SK-N-SH (cell line): ENCODE results near the gene TVP23C.

ENCODE experiments used
- CTCF ChIP-seq: fragments of 200-600 bp; sonication (generic); IDR thresholded peaks from 2 replicates; pipeline ENCODE4 v1.6.1; 2017; ENCODE audit warnings: antibody characterized with exemption, mild to moderate bottlenecking, moderate library complexity
- ELF1 ChIP-seq: IDR thresholded peaks from 2 replicates; pipeline ENCODE4 v1.4.0; 2012
- EZH2phosphoT487 ChIP-seq: fragments of 200-600 bp; sonication (generic); IDR thresholded peaks from 2 replicates; pipeline ENCODE4 v1.6.1; 2017; ENCODE audit warnings: low read depth, mixed run types, mild to moderate bottlenecking, antibody characterized with exemption, moderate library complexity, borderline replicate concordance
- FOSL2 ChIP-seq: IDR thresholded peaks from 2 replicates; pipeline ENCODE4 v1.4.0; 2012; ENCODE audit warnings: low read depth, mild to moderate bottlenecking, moderate library complexity, borderline replicate concordance
- PBX3 ChIP-seq: IDR thresholded peaks from 2 replicates; pipeline ENCODE4; 2012
- POLR2AphosphoS5 ChIP-seq: IDR thresholded peaks from 2 replicates; pipeline ENCODE4 v1.6.1; 2012; ENCODE audit warnings: low read depth, low read length
- RAD21 ChIP-seq: IDR thresholded peaks from 2 replicates; pipeline ENCODE4 v1.6.1; 2012; ENCODE audit warnings: mild to moderate bottlenecking, low read length
- SIN3A ChIP-seq: IDR thresholded peaks from 2 replicates; pipeline ENCODE4 v1.6.1; 2012; ENCODE audit warnings: low read depth, mild to moderate bottlenecking, low read length, moderate library complexity, borderline replicate concordance
- TAF1 ChIP-seq: IDR thresholded peaks from 2 replicates; pipeline ENCODE4 v1.6.1; 2012; ENCODE audit warnings: low read depth, mild to moderate bottlenecking, low read length, moderate library complexity, borderline replicate concordance
- TEAD4 ChIP-seq: IDR thresholded peaks from 2 replicates; pipeline ENCODE4 v1.4.0; 2012; ENCODE audit warnings: mild to moderate bottlenecking, borderline replicate concordance; ENCODE audit not compliant: insufficient read depth
- USF1 ChIP-seq: IDR thresholded peaks from 2 replicates; pipeline ENCODE4 v1.4.0; 2012; ENCODE audit warnings: low read depth, borderline replicate concordance
- USF2 ChIP-seq: fragments of 150-350 bp; IDR thresholded peaks from 2 replicates; pipeline ENCODE4 v1.6.1; 2017; ENCODE audit warnings: antibody characterized with exemption, low read length, low read depth, borderline replicate concordance
- ZBTB33 ChIP-seq: IDR thresholded peaks from 2 replicates; pipeline ENCODE4 v1.4.0; 2012; ENCODE audit warnings: low read depth, borderline replicate concordance

- TF ChIP-seq RAD21: no peak
- TF ChIP-seq USF2: no peak
- no peak for TF ChIP-seq CTCF
- TF ChIP-seq EZH2phosphoT487: no peak
- TF ChIP-seq POLR2AphosphoS5: no peak
- TF ChIP-seq PBX3: no peak
- TF ChIP-seq SIN3A: no peak
- no peak for TF ChIP-seq ELF1
- TF ChIP-seq ZBTB33: no peak
- TF ChIP-seq TAF1: no peak
- no peak for TF ChIP-seq USF1
- no peak for TF ChIP-seq TEAD4
- no peak for TF ChIP-seq FOSL2
These were observed 74.7 kb downstream of the TVP23C start for GRCh38 chr17:15488557-15488956.
